T-helper 17 cell (primary cell): ENCODE measurements around the gene PACSIN2. TPM values are rescaled to one million over a fixed set of nuclear protein-coding genes. Genes with fewer than 3 reads are reported as not detected.

Experiments
- ATAC-seq: fragments of 150-1000 bp; cut with Tn5 transposase; 2 replicates; pipeline ENCODE4 v1.10.0; 2021; ENCODE audit warnings: mild to moderate bottlenecking, moderate library complexity
- DNase-seq, 3 donors: peaks; one replicate each; pipeline versions ENCODE4 v3.0.0 to v3.0.0-alpha.2; 2020 to 2021
- H3K9me3 ChIP-seq: one replicate; pipeline ENCODE4 v1.7.0; 2013; ENCODE audit warnings: low read length, mild to moderate bottlenecking; ENCODE audit not compliant: control insufficient read depth, poor library complexity, severe bottlenecking
- H3K27ac Mint-ChIP-seq: one replicate; pipeline ENCODE4 v1.8.0; 2022; ENCODE audit warnings: mild to moderate bottlenecking, moderate library complexity, mixed read lengths
- H3K27me3 Mint-ChIP-seq: one replicate; pipeline ENCODE4 v1.8.0; 2022; ENCODE audit warnings: mixed read lengths
- H3K36me3 Mint-ChIP-seq: one replicate; pipeline ENCODE4 v1.8.0; 2022; ENCODE audit warnings: low read depth, mixed read lengths
- H3K4me1 Mint-ChIP-seq: one replicate; pipeline ENCODE4 v1.8.0; 2022; ENCODE audit warnings: mild to moderate bottlenecking, mixed read lengths
- H3K4me3 Mint-ChIP-seq: one replicate; pipeline ENCODE4 v1.8.0; 2022; ENCODE audit warnings: mild to moderate bottlenecking, moderate library complexity, mixed read lengths
- total RNA-seq, 4 donors: library from RNA in 2 of 4; stranded (reverse) in 2 of 4; gene quantifications; one replicate each; pipeline ENCODE4 v1.2.3 and lab custom pipeline; 2022 to 2026

PACSIN2 gene
- total RNA-seq, 2 donors from 2014 or later = 36.8 to 61.3 TPM

- Mint-ChIP-seq H3K4me3 (no peak overlapping the region), H3K4me1 (peaks cover 21% of the 10 kb centered on the region)
Measured at GRCh38 chr22:42904050-42904449, 110.9 kb downstream of the PACSIN2 start.

GRCh38 chr22:42902875-42903510 lies 112.0 kb downstream of the PACSIN2 start:
- H3K9me3 ChIP-seq = no peaks in the 10 kb centered on the region
- Mint-ChIP-seq H3K4me3 (no peak overlapping the region), H3K4me1 (peaks cover 19% of the 10 kb centered on the region), H3K27me3 (no peaks in the 10 kb centered on the region), H3K27ac (peak overlapping the region; percentile 39), H3K36me3 (peaks cover 2% of the 10 kb centered on the region)
- ATAC-seq (no peak), DNase-seq (no peak)

More at GRCh38 chr22:42904050-42904449, 110.9 kb downstream of the PACSIN2 start:
- no peaks in the 10 kb centered on the region for H3K27me3 Mint-ChIP-seq
- ATAC-seq = no peak
- DNase-seq = no peak
- no peaks in the 10 kb centered on the region for H3K9me3 ChIP-seq
- H3K36me3 Mint-ChIP-seq = peaks cover 5% of the 10 kb centered on the region
- no peak overlapping the region for H3K27ac Mint-ChIP-seq

DNA sequence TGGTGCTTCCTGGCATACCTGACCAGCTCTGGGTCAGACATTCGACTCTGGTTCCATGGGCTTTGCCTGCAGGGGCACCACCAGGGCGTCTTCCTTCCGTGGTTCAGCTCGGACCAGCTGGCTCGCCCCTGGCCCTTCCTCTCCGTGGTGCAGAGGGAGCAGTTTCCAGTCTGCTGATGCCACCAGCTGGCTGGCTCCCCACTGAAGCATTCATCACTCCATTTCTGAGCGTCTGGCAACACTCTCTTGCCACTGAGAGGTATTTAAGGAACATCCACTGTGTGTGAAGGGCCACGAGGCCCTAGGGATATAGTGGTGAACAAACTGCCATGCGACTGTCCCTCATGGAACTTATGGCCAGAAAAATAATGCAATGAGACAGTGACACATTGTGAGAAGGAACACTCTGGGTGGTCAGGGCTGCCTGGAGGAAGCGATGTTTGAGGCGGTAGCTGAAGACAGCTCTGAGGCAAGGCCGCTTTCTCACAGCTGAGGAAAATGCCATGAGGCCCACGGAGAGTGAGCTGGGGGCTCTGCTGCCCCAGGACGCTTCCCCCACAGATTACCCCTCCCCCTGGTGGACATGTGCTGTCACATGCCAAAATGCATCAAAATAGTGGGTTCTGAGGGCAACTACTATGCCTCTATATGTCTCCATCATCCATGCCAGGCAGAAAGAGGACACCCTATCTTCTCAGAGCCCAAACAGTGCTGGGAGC lies 113.0 kb downstream of the PACSIN2 start:
- H3K27ac Mint-ChIP-seq = no peak overlapping the region
- ATAC-seq (no peak), DNase-seq (no peak)
- no peak overlapping the region for H3K4me3 Mint-ChIP-seq
- no peaks in the 10 kb centered on the region for H3K9me3 ChIP-seq
- H3K4me1 Mint-ChIP-seq = peaks cover 21% of the 10 kb centered on the region
- no peaks in the 10 kb centered on the region for H3K27me3 Mint-ChIP-seq
- H3K36me3 Mint-ChIP-seq = peaks cover 2% of the 10 kb centered on the region

GRCh38 chr22:42897960-42898359 lies 117.0 kb downstream of the PACSIN2 start:
- Mint-ChIP-seq H3K4me3 (no peak overlapping the region), H3K27ac (peak overlapping the region; percentile 29), H3K4me1 (peaks cover 32% of the 10 kb centered on the region), H3K27me3 (no peaks in the 10 kb centered on the region), H3K36me3 (peaks cover 2% of the 10 kb centered on the region)
- ATAC-seq (no peak), DNase-seq (no peak)
- no peaks in the 10 kb centered on the region for H3K9me3 ChIP-seq

- Mint-ChIP-seq H3K27ac (peak overlapping the region; percentile 59), H3K36me3 (peaks cover 2% of the 10 kb centered on the region), H3K4me1 (peaks cover 30% of the 10 kb centered on the region), H3K27me3 (no peaks in the 10 kb centered on the region), H3K4me3 (peak overlapping the region; percentile 39)
- ATAC-seq = peak; percentile 14
- no peak for DNase-seq
- H3K9me3 ChIP-seq = no peaks in the 10 kb centered on the region
Measured at GRCh38 chr22:42895541-42895981, 119.4 kb downstream of the PACSIN2 start.

DNA sequence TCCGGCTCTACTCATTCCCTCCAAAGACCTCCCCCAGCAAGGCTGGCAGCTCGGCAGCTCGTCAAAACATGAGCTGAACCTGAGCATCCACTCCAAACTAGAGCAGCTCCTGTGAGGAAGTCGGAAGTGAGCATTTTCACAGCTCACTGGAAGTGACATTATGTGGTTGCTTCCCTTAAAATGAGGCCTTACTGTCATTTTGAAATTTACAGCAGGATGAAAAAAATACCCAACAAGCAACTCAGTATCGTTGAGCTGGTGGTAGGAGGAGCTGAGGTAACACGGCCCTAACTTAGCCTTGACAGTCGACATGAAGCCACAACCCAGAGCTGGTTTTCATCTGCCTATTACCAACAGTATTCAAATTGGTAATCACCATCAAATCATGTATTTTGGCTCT lies 119.9 kb downstream of the PACSIN2 start:
- no peaks in the 10 kb centered on the region for H3K9me3 ChIP-seq
- ATAC-seq = peak; percentile 71
- peak overlapping the region; percentile 39 for H3K4me3 Mint-ChIP-seq
- H3K36me3 Mint-ChIP-seq = peaks cover 2% of the 10 kb centered on the region
- H3K4me1 Mint-ChIP-seq = peaks cover 28% of the 10 kb centered on the region
- H3K27me3 Mint-ChIP-seq = no peaks in the 10 kb centered on the region
- DNase-seq = no peak
- H3K27ac Mint-ChIP-seq = peak overlapping the region; percentile 59

DNA sequence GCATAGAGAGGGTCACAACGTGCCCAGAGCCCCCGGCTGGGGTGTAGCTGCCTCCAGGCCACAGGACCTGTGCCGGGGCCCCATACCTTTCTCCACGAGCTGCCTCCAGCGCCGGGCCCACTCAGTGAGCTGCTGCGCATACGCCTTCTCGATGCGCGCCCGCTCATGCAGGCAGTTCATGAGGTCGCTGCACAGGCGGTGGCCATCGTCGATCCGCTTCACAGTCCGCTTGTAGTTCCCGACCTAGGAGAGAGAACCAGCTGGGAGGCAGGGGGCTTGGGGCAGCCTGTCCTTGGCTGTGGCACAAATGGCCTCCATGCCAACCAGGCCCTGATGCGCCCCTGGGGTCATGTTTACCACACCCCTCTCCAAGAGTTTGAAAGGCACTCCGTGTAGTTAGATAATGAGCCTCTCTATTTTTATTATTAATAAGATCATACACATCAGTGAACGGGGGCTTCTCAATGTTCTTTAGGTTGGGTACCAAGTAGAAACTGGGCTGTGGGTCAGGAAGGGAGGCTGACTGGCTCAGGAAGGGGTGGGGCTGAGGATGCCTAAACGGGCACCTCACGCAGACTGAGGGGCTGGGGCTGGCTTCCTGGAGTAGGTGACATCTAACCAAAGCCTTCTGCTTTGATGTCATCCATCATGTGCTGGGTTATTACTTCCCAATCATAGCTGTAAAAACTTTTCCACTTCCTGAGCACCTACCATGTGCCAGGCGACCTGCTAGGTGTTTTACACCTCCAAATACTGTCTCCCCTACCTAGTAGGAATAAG lies 121.4 kb downstream of the PACSIN2 start:
- Mint-ChIP-seq H3K27ac (peak overlapping the region; percentile 59), H3K36me3 (peaks cover 4% of the 10 kb centered on the region), H3K4me1 (peaks cover 34% of the 10 kb centered on the region), H3K27me3 (no peaks in the 10 kb centered on the region), H3K4me3 (no peak overlapping the region)
- DNase-seq (no peak), ATAC-seq (no peak)
- H3K9me3 ChIP-seq = no peaks in the 10 kb centered on the region

DNA sequence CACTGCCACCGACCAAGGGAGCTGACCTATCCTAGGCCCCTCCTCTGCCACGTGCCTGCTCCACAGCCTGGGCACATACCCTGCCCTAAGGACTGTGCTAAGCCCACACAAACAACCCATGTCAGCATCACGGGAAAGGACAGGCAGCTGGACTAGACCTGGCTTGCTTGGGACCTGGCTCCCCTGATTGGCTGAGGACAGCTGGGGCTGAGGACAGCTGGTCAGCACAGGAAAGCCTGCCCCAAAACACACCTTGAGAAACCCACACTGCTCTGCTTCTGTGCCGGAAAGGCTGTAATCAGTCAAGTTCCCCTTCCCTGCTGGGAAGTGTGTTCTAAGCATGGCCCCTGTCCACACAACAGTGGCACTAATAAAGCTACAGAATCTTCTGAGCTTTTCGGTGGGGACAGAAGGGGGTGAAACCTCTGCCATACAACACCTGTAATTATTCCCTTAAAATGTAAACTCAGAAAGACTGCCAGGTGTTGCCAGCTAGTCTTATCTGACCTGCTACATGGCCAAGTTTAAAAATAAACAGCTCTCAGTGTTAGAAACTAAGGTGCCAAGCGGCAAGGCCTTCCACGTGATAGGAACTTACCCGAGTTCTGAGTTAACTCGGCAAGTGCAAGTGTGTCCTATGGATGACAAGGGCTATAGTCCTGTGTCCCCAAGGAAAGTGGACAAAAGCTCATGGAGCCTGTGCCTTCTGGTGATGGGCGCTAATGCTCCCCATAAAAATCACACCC lies 122.2 kb downstream of the PACSIN2 start:
- DNase-seq = no peak
- H3K4me3 Mint-ChIP-seq = no peak overlapping the region

DNA sequence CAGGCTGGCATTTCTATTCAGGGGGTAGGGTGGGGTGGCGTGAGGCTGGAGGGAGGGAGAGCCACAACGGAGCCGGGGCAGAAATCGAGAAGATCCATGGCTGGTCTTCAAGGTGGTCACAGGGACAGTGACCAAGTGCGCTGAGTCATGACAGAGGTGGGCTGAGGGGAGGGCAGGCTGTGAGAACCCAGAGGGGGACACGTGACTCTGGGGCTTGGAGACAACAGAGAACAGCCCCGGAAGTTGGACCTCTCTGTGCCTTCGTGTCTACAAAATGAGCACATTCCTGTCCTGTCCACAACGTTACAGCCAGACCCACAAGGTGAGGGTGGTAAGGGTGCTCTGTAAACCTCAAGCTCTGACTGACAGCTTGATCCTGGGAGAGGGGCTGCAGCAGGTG lies 122.8 kb downstream of the PACSIN2 start:
- H3K4me1 Mint-ChIP-seq = peaks cover 34% of the 10 kb centered on the region

More for the DNA sequence above, 122.2 kb downstream of the PACSIN2 start:
- ATAC-seq = no peak
- no peak overlapping the region for H3K27ac Mint-ChIP-seq
- no peaks in the 10 kb centered on the region for H3K27me3 Mint-ChIP-seq
- no peaks in the 10 kb centered on the region for H3K9me3 ChIP-seq
- H3K4me1 Mint-ChIP-seq = peaks cover 38% of the 10 kb centered on the region
- peaks cover 4% of the 10 kb centered on the region for H3K36me3 Mint-ChIP-seq

GRCh38 chr22:42891696-42892095 lies 123.3 kb downstream of the PACSIN2 start:
- Mint-ChIP-seq H3K36me3 (peaks cover 4% of the 10 kb centered on the region), H3K4me1 (peaks cover 32% of the 10 kb centered on the region), H3K27me3 (no peaks in the 10 kb centered on the region), H3K4me3 (no peak overlapping the region), H3K27ac (peak overlapping the region; percentile 49)
- H3K9me3 ChIP-seq = no peaks in the 10 kb centered on the region
- DNase-seq (no peak), ATAC-seq (no peak)

More for the DNA sequence above, 122.8 kb downstream of the PACSIN2 start:
- no peak overlapping the region for H3K27ac Mint-ChIP-seq
- DNase-seq (no peak), ATAC-seq (no peak)
- H3K4me3 Mint-ChIP-seq = no peak overlapping the region
- H3K27me3 Mint-ChIP-seq = no peaks in the 10 kb centered on the region
- peaks cover 4% of the 10 kb centered on the region for H3K36me3 Mint-ChIP-seq
- no peaks in the 10 kb centered on the region for H3K9me3 ChIP-seq

DNA sequence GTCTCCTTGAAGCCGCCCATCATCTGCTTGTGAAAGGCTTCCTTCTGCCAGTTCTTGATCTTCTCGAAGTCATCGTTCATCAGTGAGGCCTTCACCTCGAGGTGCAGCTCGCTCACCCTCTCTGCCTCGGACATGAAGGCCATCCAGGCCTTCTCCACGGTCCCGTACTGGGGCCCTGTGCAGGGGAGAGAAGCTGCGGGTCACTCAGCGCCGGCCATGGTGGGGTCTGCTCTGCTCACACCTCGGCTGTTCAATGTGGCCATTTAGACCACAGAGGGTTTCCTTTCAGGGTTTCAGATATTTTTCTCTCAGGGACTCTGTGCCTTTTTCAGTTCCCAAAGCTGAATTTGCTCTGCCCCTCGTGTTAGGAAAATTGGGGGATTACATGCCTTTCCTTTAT lies 123.9 kb downstream of the PACSIN2 start:
- Mint-ChIP-seq H3K27me3 (no peaks in the 10 kb centered on the region), H3K4me3 (no peak overlapping the region), H3K36me3 (peaks cover 4% of the 10 kb centered on the region), H3K4me1 (peaks cover 31% of the 10 kb centered on the region), H3K27ac (peak overlapping the region; percentile 49)
- no peaks in the 10 kb centered on the region for H3K9me3 ChIP-seq
- ATAC-seq = no peak
- no peak for DNase-seq

DNA sequence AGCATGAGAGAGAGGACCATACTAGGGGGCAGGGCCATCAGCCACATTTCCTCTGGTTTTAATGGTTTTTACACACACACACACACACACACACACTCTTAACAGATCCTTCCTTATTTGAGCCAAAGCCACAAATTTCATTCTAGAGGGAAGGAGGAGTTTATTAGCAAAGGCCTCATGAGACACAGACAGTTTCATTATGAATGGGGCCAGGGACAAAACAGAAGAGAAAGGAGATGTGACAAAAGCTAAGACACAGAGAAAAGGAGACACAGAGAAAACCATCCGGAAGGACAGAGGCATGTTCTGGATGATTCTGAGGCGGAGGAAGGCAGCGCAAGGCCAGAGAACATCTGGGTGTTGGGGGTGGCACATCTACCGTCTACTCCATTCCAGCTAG lies 125.6 kb downstream of the PACSIN2 start:
- ATAC-seq (peak; percentile 47), DNase-seq (no peak)
- peak overlapping the region; percentile 45 for H3K4me3 Mint-ChIP-seq
- H3K27ac Mint-ChIP-seq = peak overlapping the region; percentile 82
- peaks cover 4% of the 10 kb centered on the region for H3K36me3 Mint-ChIP-seq
- no peaks in the 10 kb centered on the region for H3K9me3 ChIP-seq
- no peaks in the 10 kb centered on the region for H3K27me3 Mint-ChIP-seq
- H3K4me1 Mint-ChIP-seq = peaks cover 20% of the 10 kb centered on the region
